GM19455 (cell line): Measurements from ENCODE around the gene CREB3L2.
"Not testable (repeated sequence)": the region's sequence is repeated elsewhere in the genome, so short reads cannot be mapped to it uniquely, and the experiment has no call there.

Experiments used
- ATAC-seq: cut with Tn5 transposase; IDR thresholded peaks from one replicate; pipeline ENCODE4 v1.9.1; 2021; ENCODE audit not compliant: unreplicated experiment

Gene CREB3L2

GRCh38 chr7:138001529-138002095 lies at the start of gene CREB3L2:
CREB3L2 (minus strand) TSS chr7:138002086; CDS start chr7:138001705, 381 bp downstream.
- peak; percentile 37 for ATAC-seq

GRCh38 chr7:138049505-138050116 lies 47.7 kb upstream of the CREB3L2 start:
- ATAC-seq: no peak

- no peak for ATAC-seq
These were observed 46.0 kb upstream of the CREB3L2 start for GRCh38 chr7:138047907-138048306.

GRCh38 chr7:138044897-138045296 lies 43.0 kb upstream of the CREB3L2 start:
- no peak for ATAC-seq

GRCh38 chr7:138040063-138040462 lies 38.2 kb upstream of the CREB3L2 start:
- ATAC-seq: not testable (repeated sequence)

GRCh38 chr7:138036135-138036534 lies 34.2 kb upstream of the CREB3L2 start:
- no peak for ATAC-seq

- ATAC-seq: no peak
These were observed 31.4 kb upstream of the CREB3L2 start for GRCh38 chr7:138033241-138033640.

GRCh38 chr7:138032770-138033169 lies 30.9 kb upstream of the CREB3L2 start:
- ATAC-seq: no peak

- peak; percentile 57 for ATAC-seq
These were observed 30.3 kb upstream of the CREB3L2 start for GRCh38 chr7:138032186-138032585.

- no peak for ATAC-seq
These were observed 28.9 kb upstream of the CREB3L2 start for GRCh38 chr7:138030679-138031351.

- ATAC-seq: no peak
These were observed 28.1 kb upstream of the CREB3L2 start for GRCh38 chr7:138029941-138030340.

GRCh38 chr7:138029126-138029525 lies 27.2 kb upstream of the CREB3L2 start:
- ATAC-seq: no peak

- ATAC-seq: no peak
These were observed 25.2 kb upstream of the CREB3L2 start for GRCh38 chr7:138027100-138027499.

GRCh38 chr7:138025215-138026186 lies 23.6 kb upstream of the CREB3L2 start:
- peak; percentile 53 for ATAC-seq

- no peak for ATAC-seq
These were observed 22.9 kb upstream of the CREB3L2 start for GRCh38 chr7:138024765-138025164.

GRCh38 chr7:138024343-138024691 lies 22.4 kb upstream of the CREB3L2 start:
- ATAC-seq: no peak

- peak; percentile 75 for ATAC-seq
These were observed 21.9 kb upstream of the CREB3L2 start for GRCh38 chr7:138023618-138024342.

- no peak for ATAC-seq
These were observed 20.0 kb upstream of the CREB3L2 start for GRCh38 chr7:138021889-138022288.

GRCh38 chr7:138017992-138018391 lies 16.1 kb upstream of the CREB3L2 start:
- ATAC-seq: no peak

GRCh38 chr7:138015096-138015495 lies 13.2 kb upstream of the CREB3L2 start:
- ATAC-seq: no peak

- no peak for ATAC-seq
These were observed 12.8 kb upstream of the CREB3L2 start for GRCh38 chr7:138014686-138015085.
